Neural cell (in vitro differentiated cells): ENCODE measurements around the gene KIF16B. TPM values are rescaled to one million over a fixed set of nuclear protein-coding genes. Genes with fewer than 3 reads are reported as not detected.

Source experiments
- H2AFZ ChIP-seq: fragments of 200-600, 300-800 bp; sonication (generic), shearing (Covaris generic); 2 replicates; pipeline ENCODE4 v1.6.0; 2014; ENCODE audit warnings: low read depth, mild to moderate bottlenecking, antibody characterized with exemption, low read length, moderate library complexity
- H3F3A ChIP-seq: fragments of 200-600 bp; shearing (Covaris generic); 2 replicates; pipeline ENCODE4 v1.6.1; 2016; ENCODE audit warnings: mild to moderate bottlenecking, moderate library complexity, mixed read lengths, antibody characterized with exemption, low read length; ENCODE audit not compliant: insufficient read depth, poor library complexity, severe bottlenecking
- H3K27ac ChIP-seq: fragments of 200-600, 300-800 bp; sonication (generic), shearing (Covaris generic); 2 replicates; pipeline ENCODE4 v1.5.1; 2014; ENCODE audit warnings: mild to moderate bottlenecking, low read length, moderate library complexity
- H3K27me3 ChIP-seq: fragments of 300-800, 200-600 bp; sonication (generic), shearing (Covaris generic); 2 replicates; pipeline ENCODE4 v1.6.0; 2014; ENCODE audit warnings: mild to moderate bottlenecking, low read depth, low read length, moderate library complexity; ENCODE audit not compliant: insufficient read depth
- H3K36me3 ChIP-seq: fragments of 300-800, 200-600 bp; sonication (generic), shearing (Covaris generic); 2 replicates; pipeline ENCODE4 v1.5.1; 2014; ENCODE audit warnings: mild to moderate bottlenecking, antibody characterized with exemption, low read length, moderate library complexity; ENCODE audit not compliant: insufficient read depth
- H3K4me2 ChIP-seq: fragments of 300-800, 200-600 bp; sonication (generic), shearing (Covaris generic); 2 replicates; pipeline ENCODE4 v1.6.0; 2014; ENCODE audit warnings: mild to moderate bottlenecking, low read length
- H3K4me3 ChIP-seq: fragments of 300-800, 200-600 bp; sonication (generic), shearing (Covaris generic); 2 replicates; pipeline ENCODE4 v1.5.1; 2014; ENCODE audit warnings: mild to moderate bottlenecking, low read length, moderate library complexity
- H3K79me2 ChIP-seq: fragments of 200-600 bp; shearing (Covaris generic); replicated peaks from 2 replicates; pipeline ENCODE4 v1.6.0; 2014; ENCODE audit warnings: mild to moderate bottlenecking, low read length, moderate library complexity; ENCODE audit not compliant: insufficient read depth
- H3K9ac ChIP-seq: fragments of 300-800, 200-600 bp; sonication (generic), shearing (Covaris generic); 2 replicates; pipeline ENCODE4 v1.6.1; 2016; ENCODE audit warnings: mild to moderate bottlenecking, low read length, mixed read lengths
- H3K9me2 ChIP-seq: fragments of 200-600 bp; shearing (Covaris generic); 2 replicates; pipeline ENCODE4 v1.6.1; 2016; ENCODE audit warnings: mild to moderate bottlenecking, low read length, mixed read lengths; ENCODE audit not compliant: insufficient read depth
- H3K9me3 ChIP-seq: fragments of 200-600, 300-800 bp; sonication (generic), shearing (Covaris generic); 2 replicates; pipeline ENCODE4 v1.6.1; 2016; ENCODE audit warnings: mild to moderate bottlenecking, mixed run types, low read length, moderate library complexity, mixed read lengths
- H4K20me1 ChIP-seq: fragments of 200-600 bp; shearing (Covaris generic); 2 replicates; pipeline ENCODE4 v1.6.1; 2016; ENCODE audit warnings: mild to moderate bottlenecking, mixed run types; ENCODE audit not compliant: insufficient read depth
- CTCF ChIP-seq: fragments of 450-650 bp; IDR thresholded peaks from 2 replicates; pipeline ENCODE4 v1.5.1; 2014; ENCODE audit warnings: antibody characterized with exemption, mild to moderate bottlenecking, moderate library complexity; ENCODE audit not compliant: poor library complexity, severe bottlenecking
- EP300 ChIP-seq: fragments of 450-650 bp; conservative IDR thresholded peaks from 2 replicates; pipeline ENCODE4 v1.6.1; 2014; ENCODE audit warnings: antibody characterized with exemption, mild to moderate bottlenecking, moderate library complexity; ENCODE audit not compliant: poor library complexity, severe bottlenecking
- EZH2 ChIP-seq: fragments of 200-600, 300-800 bp; shearing (Covaris generic), sonication (generic); IDR thresholded peaks from 2 replicates; pipeline ENCODE4 v1.6.1; 2014; ENCODE audit warnings: antibody characterized with exemption, low read length, borderline replicate concordance, mild to moderate bottlenecking; ENCODE audit not compliant: insufficient read depth, poor library complexity, severe bottlenecking
- MXI1 ChIP-seq: fragments of 450-650 bp; conservative IDR thresholded peaks from 2 replicates; pipeline ENCODE4 v1.6.1; 2014; ENCODE audit warnings: antibody characterized with exemption, mild to moderate bottlenecking; ENCODE audit not compliant: poor library complexity, severe bottlenecking
- POLR2AphosphoS5 ChIP-seq: IDR thresholded peaks from 2 replicates; pipeline ENCODE4 v1.6.1; 2012
- RAD21 ChIP-seq: fragments of 450-650 bp; conservative IDR thresholded peaks from 2 replicates; pipeline ENCODE4 v1.6.1; 2014; ENCODE audit warnings: antibody characterized with exemption, mild to moderate bottlenecking, moderate library complexity
- SMC3 ChIP-seq: fragments of 450-650 bp; conservative IDR thresholded peaks from 2 replicates; pipeline ENCODE4 v1.6.1; 2014; ENCODE audit warnings: antibody characterized with exemption, mild to moderate bottlenecking, moderate library complexity; ENCODE audit not compliant: poor library complexity
- TAF1 ChIP-seq: IDR thresholded peaks from 2 replicates; pipeline ENCODE4 v1.6.1; 2012; ENCODE audit warnings: low read depth
- polyA plus RNA-seq: library from polyadenylated mRNA; depleted of rRNA; stranded (reverse); fragments of >200 nt; gene quantifications from 2 replicates; pipeline ENCODE4 v1.2.3, GENCODE V29; 2014
- TF ChIP-seq, protein P1 (sequence below): IDR thresholded peaks from 2 replicates; pipeline ENCODE4 v1.6.1; 2012; ENCODE audit warnings: borderline replicate concordance

KIF16B gene
- polyA plus RNA-seq, 1 donor from 2014 or later: 3.8 TPM

GRCh38 chr20:16539280-16540021, 33.8 kb downstream of the KIF16B start:
- Histone ChIP-seq H3K9ac (no peak overlapping the region), H2AFZ (no peak overlapping the region), H3K4me3 (no peak overlapping the region), H3K9me2 (no peaks in the 10 kb centered on the region), H3K9me3 (no peaks in the 10 kb centered on the region), H3K27ac (no peak overlapping the region), H3K27me3 (no peaks in the 10 kb centered on the region), H3K4me2 (no peak overlapping the region), H3K79me2 (no peaks in the 10 kb centered on the region), H3K36me3 (no peaks in the 10 kb centered on the region), H4K20me1 (no peaks in the 10 kb centered on the region), H3F3A (no peaks in the 10 kb centered on the region)
- TF ChIP-seq TAF1: no peak

GRCh38 chr20:16538779-16539178, 34.5 kb downstream of the KIF16B start:
- H3K9me2 ChIP-seq: no peaks in the 10 kb centered on the region
- H3K4me3 ChIP-seq: no peak overlapping the region
- H3K4me2 ChIP-seq: no peak overlapping the region
- no peak overlapping the region for H2AFZ ChIP-seq
- H3K27ac ChIP-seq: no peak overlapping the region
- TF ChIP-seq CTCF (no peak), MXI1 (no peak), SMC3 (no peak), POLR2AphosphoS5 (no peak), EZH2 (no peak), RAD21 (no peak), EP300 (no peak), TAF1 (no peak)
- TF ChIP-seq, protein P1, sequence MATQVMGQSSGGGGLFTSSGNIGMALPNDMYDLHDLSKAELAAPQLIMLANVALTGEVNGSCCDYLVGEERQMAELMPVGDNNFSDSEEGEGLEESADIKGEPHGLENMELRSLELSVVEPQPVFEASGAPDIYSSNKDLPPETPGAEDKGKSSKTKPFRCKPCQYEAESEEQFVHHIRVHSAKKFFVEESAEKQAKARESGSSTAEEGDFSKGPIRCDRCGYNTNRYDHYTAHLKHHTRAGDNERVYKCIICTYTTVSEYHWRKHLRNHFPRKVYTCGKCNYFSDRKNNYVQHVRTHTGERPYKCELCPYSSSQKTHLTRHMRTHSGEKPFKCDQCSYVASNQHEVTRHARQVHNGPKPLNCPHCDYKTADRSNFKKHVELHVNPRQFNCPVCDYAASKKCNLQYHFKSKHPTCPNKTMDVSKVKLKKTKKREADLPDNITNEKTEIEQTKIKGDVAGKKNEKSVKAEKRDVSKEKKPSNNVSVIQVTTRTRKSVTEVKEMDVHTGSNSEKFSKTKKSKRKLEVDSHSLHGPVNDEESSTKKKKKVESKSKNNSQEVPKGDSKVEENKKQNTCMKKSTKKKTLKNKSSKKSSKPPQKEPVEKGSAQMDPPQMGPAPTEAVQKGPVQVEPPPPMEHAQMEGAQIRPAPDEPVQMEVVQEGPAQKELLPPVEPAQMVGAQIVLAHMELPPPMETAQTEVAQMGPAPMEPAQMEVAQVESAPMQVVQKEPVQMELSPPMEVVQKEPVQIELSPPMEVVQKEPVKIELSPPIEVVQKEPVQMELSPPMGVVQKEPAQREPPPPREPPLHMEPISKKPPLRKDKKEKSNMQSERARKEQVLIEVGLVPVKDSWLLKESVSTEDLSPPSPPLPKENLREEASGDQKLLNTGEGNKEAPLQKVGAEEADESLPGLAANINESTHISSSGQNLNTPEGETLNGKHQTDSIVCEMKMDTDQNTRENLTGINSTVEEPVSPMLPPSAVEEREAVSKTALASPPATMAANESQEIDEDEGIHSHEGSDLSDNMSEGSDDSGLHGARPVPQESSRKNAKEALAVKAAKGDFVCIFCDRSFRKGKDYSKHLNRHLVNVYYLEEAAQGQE: no peak
- no peaks in the 10 kb centered on the region for H3K27me3 ChIP-seq
- H3K9ac ChIP-seq: no peak overlapping the region
- H3K9me3 ChIP-seq: no peaks in the 10 kb centered on the region
- H3K36me3 ChIP-seq: no peaks in the 10 kb centered on the region
- H3K79me2 ChIP-seq: no peaks in the 10 kb centered on the region
- H4K20me1 ChIP-seq: no peaks in the 10 kb centered on the region
- no peaks in the 10 kb centered on the region for H3F3A ChIP-seq
